NCI-H748 treated with DMSO at 0.1 percent for 48 hours (cell line): ENCODE data around the gene KIF16B.
"Not testable (repeated sequence)": the region's sequence is repeated elsewhere in the genome, so short reads cannot be mapped to it uniquely, and the experiment has no call there.

Source experiments
- DNase-seq: peaks from one replicate; lab custom pipeline; 2025; lab: John Stamatoyannopoulos, UW

Gene KIF16B

GRCh38 chr20:16519673-16520072 lies 53.6 kb downstream of the KIF16B start:
- not testable (repeated sequence) for DNase-seq

DNA sequence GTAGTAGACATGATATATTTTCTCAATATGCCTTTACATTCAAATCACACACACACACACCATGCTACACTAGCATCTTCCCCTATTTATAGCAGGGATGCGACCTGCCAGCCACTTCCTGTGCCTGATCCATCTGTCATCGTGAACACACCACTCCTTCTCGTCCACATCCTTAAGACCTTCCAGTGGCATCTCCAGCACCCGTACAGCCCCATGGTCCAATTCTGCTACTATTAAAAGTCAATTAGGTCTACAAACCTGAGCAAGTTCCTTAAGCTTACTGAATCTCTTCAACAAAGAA lies 54.5 kb downstream of the KIF16B start:
- no peak for DNase-seq

- DNase-seq = peak; percentile 33
These were observed 55.1 kb downstream of the KIF16B start for GRCh38 chr20:16517946-16518783.

- DNase-seq = no peak
These were observed 56.5 kb downstream of the KIF16B start for GRCh38 chr20:16516794-16517193.

DNA sequence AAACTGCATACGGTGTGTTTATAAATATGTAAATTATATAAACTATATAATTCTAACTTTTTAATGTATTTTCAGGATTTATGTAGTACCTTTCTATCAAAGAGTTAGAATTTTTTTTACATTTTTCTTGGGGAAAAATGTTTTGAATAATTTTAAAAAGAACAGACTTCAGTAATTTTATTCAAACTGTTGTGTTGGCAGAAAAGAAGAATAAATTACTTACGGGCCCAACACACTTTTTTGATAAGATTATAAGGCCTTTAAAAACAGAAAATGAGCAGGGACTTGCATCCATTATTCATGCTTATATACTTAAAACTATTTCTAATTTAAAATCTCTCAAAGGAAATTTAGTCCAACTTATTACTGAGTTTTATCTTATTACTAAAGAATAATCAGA lies 58.2 kb downstream of the KIF16B start:
- no peak for DNase-seq

GRCh38 chr20:16514140-16514539 lies 59.1 kb downstream of the KIF16B start:
- DNase-seq = no peak

DNA sequence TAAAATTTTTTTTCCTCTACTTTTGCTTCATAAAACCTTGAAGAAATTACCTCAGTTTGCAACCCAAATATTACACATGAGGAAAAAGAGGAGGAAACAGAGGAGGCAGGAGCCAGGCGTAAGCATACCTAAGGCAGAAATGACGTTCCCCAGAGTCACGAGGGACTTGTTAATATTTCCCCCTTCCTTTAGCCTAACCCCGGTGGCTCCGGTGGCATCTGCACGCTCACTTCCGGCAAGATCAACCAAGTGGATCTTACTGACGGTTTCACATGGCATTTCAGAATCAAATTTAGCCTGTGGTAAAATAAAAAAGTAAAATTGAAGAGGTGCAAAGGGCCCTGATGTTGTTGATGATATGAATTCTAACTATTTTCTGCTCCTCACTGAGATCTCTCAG lies 67.4 kb downstream of the KIF16B start:
- no peak for DNase-seq

- DNase-seq = no peak
These were observed 71.9 kb downstream of the KIF16B start for GRCh38 chr20:16501301-16501700.

GRCh38 chr20:16500197-16500596 lies 73.1 kb downstream of the KIF16B start:
- no peak for DNase-seq

DNA sequence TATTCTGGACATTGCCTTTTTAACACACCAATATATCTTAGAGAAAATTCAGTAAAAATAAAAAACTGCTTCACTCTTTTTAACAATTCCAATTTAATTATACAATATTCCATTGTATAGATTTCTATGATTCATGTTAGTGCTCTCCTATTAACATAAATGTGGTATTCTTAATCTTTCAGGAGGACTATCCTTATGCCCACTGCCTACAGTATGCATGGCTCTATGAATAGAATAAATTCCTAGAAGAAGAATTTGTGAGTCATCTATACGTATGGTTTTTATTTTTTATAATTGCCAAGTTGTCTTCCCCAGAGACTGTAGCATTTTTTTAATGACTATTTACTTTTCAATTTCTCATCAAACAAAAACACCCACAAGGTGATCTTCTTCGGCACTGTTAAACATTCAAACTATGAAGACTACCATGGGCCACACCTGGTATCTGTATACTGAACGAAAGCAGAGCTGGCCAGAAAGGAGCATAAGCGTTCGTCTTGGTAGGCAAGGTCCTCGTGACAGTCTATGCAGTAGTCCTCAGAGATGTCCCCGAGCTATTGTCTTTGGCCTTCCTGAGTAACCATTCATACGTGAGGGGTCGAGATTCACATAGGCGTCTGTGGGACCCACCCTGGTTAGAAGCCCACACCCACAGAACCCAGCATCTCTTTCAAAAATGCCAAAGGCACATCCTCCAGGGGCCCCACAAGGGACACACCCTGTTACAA lies 74.6 kb downstream of the KIF16B start:
- DNase-seq = no peak

- DNase-seq = no peak
These were observed 75.4 kb downstream of the KIF16B start for GRCh38 chr20:16497896-16498295.

GRCh38 chr20:16493486-16493885 lies 79.8 kb downstream of the KIF16B start:
- no peak for DNase-seq

- no peak for DNase-seq
These were observed 81.8 kb downstream of the KIF16B start for GRCh38 chr20:16491294-16491905.

GRCh38 chr20:16490696-16491095 lies 82.6 kb downstream of the KIF16B start:
- no peak for DNase-seq

DNA sequence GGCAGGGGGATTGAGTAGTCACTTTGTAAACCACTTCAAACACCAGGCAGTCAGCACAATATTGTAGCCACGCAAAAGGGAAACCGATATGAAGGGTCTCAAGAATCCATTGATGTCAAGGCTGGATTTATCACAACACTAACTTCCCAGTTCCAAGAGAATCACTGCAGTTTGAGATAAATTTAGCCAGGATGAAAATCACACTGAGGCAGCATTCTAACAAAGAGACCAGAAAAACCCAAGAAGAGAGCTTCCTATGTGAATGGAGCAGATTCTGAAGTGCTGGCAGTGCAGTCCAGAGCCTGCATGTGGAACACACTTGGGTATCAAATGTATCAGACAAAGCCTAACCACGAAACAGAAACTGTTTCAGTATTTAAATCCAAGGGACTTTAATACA lies 84.6 kb downstream of the KIF16B start:
- DNase-seq = no peak

GRCh38 chr20:16488086-16488485 lies 85.2 kb downstream of the KIF16B start:
- no peak for DNase-seq

DNA sequence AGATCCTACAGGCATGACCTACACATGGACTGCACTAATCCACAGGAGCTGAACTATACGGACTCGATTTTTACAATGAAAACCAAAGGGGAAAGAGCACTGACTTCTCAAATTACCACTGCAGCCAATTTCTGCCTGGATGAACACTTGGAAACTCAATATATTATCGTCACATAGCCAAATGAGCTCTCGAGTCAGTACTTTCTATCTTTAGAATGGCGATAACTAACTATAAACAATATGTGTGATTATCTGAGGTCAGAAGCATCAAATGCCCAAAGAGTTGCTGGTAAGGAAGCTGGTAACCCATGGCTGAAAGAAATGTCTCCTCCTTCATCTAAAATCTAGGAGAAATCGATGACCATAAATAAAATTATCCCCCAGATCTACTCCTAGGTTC lies 86.7 kb downstream of the KIF16B start:
- no peak for DNase-seq

GRCh38 chr20:16485401-16485800 lies 87.8 kb downstream of the KIF16B start:
- no peak for DNase-seq

DNA sequence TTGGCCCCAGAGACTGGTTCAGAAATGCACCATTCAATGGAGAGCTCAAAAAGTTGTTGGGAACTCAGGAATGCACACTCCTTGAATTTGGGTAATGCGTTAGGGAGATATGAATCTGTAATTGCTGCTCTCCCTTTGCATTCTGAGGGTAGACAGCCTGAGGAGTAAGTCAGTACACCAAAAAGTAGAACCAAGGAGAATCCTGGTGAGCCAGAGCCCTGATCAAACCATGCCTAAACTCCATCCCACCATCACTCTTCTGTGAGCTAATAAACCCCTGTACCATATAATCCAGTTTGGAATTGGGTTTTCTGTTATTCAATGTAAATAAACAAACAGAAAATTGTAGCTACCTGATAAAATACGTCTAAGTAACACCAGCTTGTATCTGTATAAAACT lies 90.2 kb downstream of the KIF16B start:
- DNase-seq = no peak

GRCh38 chr20:16481977-16482376 lies 91.3 kb downstream of the KIF16B start:
- no peak for DNase-seq

GRCh38 chr20:16479666-16480065 lies 93.6 kb downstream of the KIF16B start:
- no peak for DNase-seq

DNA sequence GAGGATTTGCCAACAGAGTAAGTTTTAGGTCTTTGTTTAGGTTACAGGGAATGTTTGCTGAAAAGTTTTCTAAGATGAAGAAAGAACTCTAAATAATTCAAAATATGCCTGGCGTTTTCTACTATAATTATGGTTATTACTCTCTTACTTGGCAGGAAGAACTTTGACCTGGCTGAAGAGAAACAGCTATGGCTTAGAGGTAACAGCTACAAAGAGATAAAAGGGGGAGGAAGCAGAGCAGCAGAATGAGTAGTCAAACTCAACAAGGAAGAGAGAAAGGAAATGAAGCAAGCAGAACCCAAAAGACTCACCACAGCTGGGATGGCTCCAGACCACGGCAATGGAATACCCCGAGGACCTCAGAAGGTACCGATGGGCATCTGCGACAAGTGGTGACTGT lies 95.6 kb downstream of the KIF16B start:
- DNase-seq = no peak

DNA sequence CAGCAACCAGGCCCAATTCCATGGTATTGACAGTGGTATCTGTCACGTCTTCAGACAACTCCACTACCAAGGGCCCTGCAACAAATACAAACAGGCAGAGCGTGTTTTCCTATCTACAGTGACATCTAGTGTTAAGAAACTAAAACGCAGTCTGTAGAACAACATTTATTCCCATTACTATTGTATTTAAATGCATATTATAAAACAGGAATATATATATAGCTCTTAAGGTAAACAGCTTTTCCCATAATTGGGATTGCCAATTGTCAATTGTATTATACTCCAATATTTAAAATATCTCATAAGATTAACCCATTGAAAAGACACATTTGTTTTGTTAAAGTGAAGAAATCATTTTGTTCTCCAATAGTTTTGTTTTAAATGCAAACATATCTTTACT lies 97.2 kb downstream of the KIF16B start:
- peak; percentile 56 for DNase-seq
